Upper lobe of left lung (tissue), 4 donors: ENCODE measurements around the gene ANKRD65.

Experiments used
- CTCF ChIP-seq, 6 experiments: fragments of 450-650 bp in 4 of 6; fragments of 200-600 bp in 2 of 6; sonication (generic) in 2 of 6; IDR thresholded peaks; one replicate each; pipeline ENCODE4 v1.5.1; 2016 to 2019; ENCODE audit warnings: antibody characterized with exemption in 6 of 6
- EP300 ChIP-seq, 4 donors: sonication (generic); formaldehyde crosslinking; IDR thresholded peaks; one replicate each; pipeline ENCODE4 v1.5.1; 2017; ENCODE audit warnings: antibody characterized with exemption in 4 of 4, control low read depth in 2 of 4
- POLR2AphosphoS5 ChIP-seq, 2 donors: sonication (generic); formaldehyde crosslinking; IDR thresholded peaks; one replicate each; pipeline ENCODE4 v1.5.1; 2017; ENCODE audit warnings: antibody characterized with exemption in 2 of 2

GRCh38 chr1:1371364-1371745 is 49.7 kb downstream of the ANKRD65 start:
- TF ChIP-seq CTCF (IDR thresholded peaks at IDR 0.05) (no peak), EP300 (IDR thresholded peaks at IDR 0.05) (no peak), POLR2AphosphoS5 (IDR thresholded peaks at IDR 0.05) (no peak)
